NCI-H2196 (cell line): ENCODE data around the gene DLG3.
"Not testable (repeated sequence)": the region's sequence is repeated elsewhere in the genome, so short reads cannot be mapped to it uniquely, and the experiment has no call there.

Experiments
- DNase-seq: peaks from one replicate; lab custom pipeline; 2025; ENCODE audit not compliant: unreplicated experiment; lab: John Stamatoyannopoulos, UW

DLG3 gene

GRCh38 chrX:70509078-70509477 is 64.4 kb downstream of the DLG3 start:
- no peak for DNase-seq

- DNase-seq, result not testable (repeated sequence)
Measured at GRCh38 chrX:70515270-70515669, 70.6 kb downstream of the DLG3 start.

GRCh38 chrX:70515692-70516091 is 71.1 kb downstream of the DLG3 start:
- not testable (repeated sequence) for DNase-seq

GRCh38 chrX:70525733-70526132 is 81.1 kb downstream of the DLG3 start:
- peak; percentile 58 for DNase-seq

- no peak for DNase-seq
Measured at GRCh38 chrX:70527053-70527452, 82.4 kb downstream of the DLG3 start.

GRCh38 chrX:70527610-70528345 is 83.1 kb downstream of the DLG3 start:
- no peak for DNase-seq

- DNase-seq, result no peak
Measured at GRCh38 chrX:70535198-70535597, 90.6 kb downstream of the DLG3 start.

GRCh38 chrX:70549429-70549828 is 104.8 kb downstream of the DLG3 start:
- DNase-seq, result no peak

- no peak for DNase-seq
Measured at GRCh38 chrX:70552130-70552704, 107.6 kb downstream of the DLG3 start.

GRCh38 chrX:70553516-70553915 is 108.9 kb downstream of the DLG3 start:
- no peak for DNase-seq

- DNase-seq, result peak; percentile 2
Measured at GRCh38 chrX:70554081-70554480, 109.4 kb downstream of the DLG3 start.

GRCh38 chrX:70554523-70554922 is 109.9 kb downstream of the DLG3 start:
- no peak for DNase-seq

- no peak for DNase-seq
Measured at GRCh38 chrX:70554948-70555347, 110.3 kb downstream of the DLG3 start.
